CD4-positive, alpha-beta T cell treated with Interleukin-21 for 1 hour (primary cell): ENCODE results near the gene MAPK13.
"Not testable (repeated sequence)": the region's sequence is repeated elsewhere in the genome, so short reads cannot be mapped to it uniquely, and the experiment has no call there.

Source experiments
- DNase-seq: peaks from one replicate; pipeline ENCODE4 v3.0.0-alpha.2; 2020

Gene MAPK13

GRCh38 chr6:36129941-36130666, at the start of gene MAPK13:
TSS of gene MAPK13 (plus strand) at chr6:36130513. CDS start at chr6:36130583, 70 bp downstream.
- no peak for DNase-seq

GRCh38 chr6:36082318-36082717, 48.0 kb upstream of the MAPK13 start:
- no peak for DNase-seq

GRCh38 chr6:36083446-36083845, 46.9 kb upstream of the MAPK13 start:
- DNase-seq: no peak

GRCh38 chr6:36088204-36088603, 42.1 kb upstream of the MAPK13 start:
- not testable (repeated sequence) for DNase-seq

GRCh38 chr6:36089048-36089447, 41.3 kb upstream of the MAPK13 start:
- no peak for DNase-seq

GRCh38 chr6:36094238-36094637, 36.1 kb upstream of the MAPK13 start:
- no peak for DNase-seq

- peak; percentile 80 for DNase-seq
These were observed 35.4 kb upstream of the MAPK13 start for GRCh38 chr6:36094753-36095496.

GRCh38 chr6:36095497-36096391, 34.6 kb upstream of the MAPK13 start:
- DNase-seq: no peak

GRCh38 chr6:36098253-36098919, 31.9 kb upstream of the MAPK13 start:
- no peak for DNase-seq

- peak; percentile 26 for DNase-seq
These were observed 31.2 kb upstream of the MAPK13 start for GRCh38 chr6:36098920-36099647.

- DNase-seq: peak; percentile 72
These were observed 30.3 kb upstream of the MAPK13 start for GRCh38 chr6:36099869-36100483.

GRCh38 chr6:36101691-36102090, 28.6 kb upstream of the MAPK13 start:
- no peak for DNase-seq

- DNase-seq: no peak
These were observed 27.5 kb upstream of the MAPK13 start for GRCh38 chr6:36102853-36103252.

GRCh38 chr6:36104836-36105235, 25.5 kb upstream of the MAPK13 start:
- DNase-seq: no peak

- DNase-seq: peak; percentile 60
These were observed 21.2 kb upstream of the MAPK13 start for GRCh38 chr6:36109092-36109491.

- DNase-seq: no peak
These were observed 20.3 kb upstream of the MAPK13 start for GRCh38 chr6:36110050-36110449.

- no peak for DNase-seq
These were observed 19.4 kb upstream of the MAPK13 start for GRCh38 chr6:36110863-36111262.

GRCh38 chr6:36111526-36111925, 18.8 kb upstream of the MAPK13 start:
- DNase-seq: no peak

GRCh38 chr6:36113049-36113448, 17.3 kb upstream of the MAPK13 start:
- no peak for DNase-seq

- DNase-seq: no peak
These were observed 16.6 kb upstream of the MAPK13 start for GRCh38 chr6:36113703-36114102.

- DNase-seq: peak; percentile 60
These were observed 15.4 kb upstream of the MAPK13 start for GRCh38 chr6:36114798-36115408.
